Panc1 (cell line): ENCODE measurements around the gene PSG2. TPM values are rescaled to one million over a fixed set of nuclear protein-coding genes. Genes with fewer than 3 reads are reported as not detected.
"Not testable (repeated sequence)": the region's sequence is repeated elsewhere in the genome, so short reads cannot be mapped to it uniquely, and the experiment has no call there.

Experiments
- ATAC-seq: fragments of 200-7000 bp; cut with Tn5 transposase; 2 replicates; pipeline ENCODE4 v1.9.1; 2020; ENCODE audit warnings: mild to moderate bottlenecking, moderate library complexity
- Bru-seq: library from RNA; stranded (reverse); fragments of 400-500 nt; gene quantifications from one replicate; lab custom pipeline; 2021; lab: Mats Ljungman, UMichigan
- BruChase-seq, 2 experiments: library from RNA; stranded (reverse); fragments of 400-500 nt; gene quantifications; one replicate each; lab custom pipeline; 2021; lab: Mats Ljungman, UMichigan
- BruUV-seq: library from RNA; stranded (reverse); fragments of 400-500 nt; replicated peaks from 2 replicates; lab custom pipeline; 2021; lab: Mats Ljungman, UMichigan
- CTCF ChIA-PET: fragments of 300-600 bp; sonication (Branson Sonifier 250); formaldehyde crosslinking; loops from one replicate; lab custom pipeline; 2022; ENCODE audit warnings: antibody characterized with exemption; lab: Charles Lee
- POLR2A ChIA-PET: fragments of 300-600 bp; sonication (Branson Sonifier 250); formaldehyde crosslinking; loops from one replicate; lab custom pipeline; 2022; ENCODE audit warnings: antibody characterized with exemption; lab: Charles Lee
- DNase-seq: peaks from one replicate; pipeline ENCODE4 v3.0.0-alpha.2; 2010; ENCODE audit warnings: low read depth, low spot score
- H3K27ac ChIP-seq: 2 replicates; pipeline ENCODE4 v1.5.1; 2011; ENCODE audit warnings: mild to moderate bottlenecking, low read length, inconsistent platforms
- H3K27me3 ChIP-seq: fragments of 200-500 bp; sonication (Bioruptor generic); 2 replicates; pipeline ENCODE4 v1.6.0; 2014; ENCODE audit warnings: low read length, inconsistent platforms; ENCODE audit not compliant: control insufficient read depth, insufficient read depth
- H3K36me3 ChIP-seq: fragments of 200-500 bp; sonication (Bioruptor generic); 2 replicates; pipeline ENCODE4 v1.5.1; 2014; ENCODE audit warnings: inconsistent platforms, mild to moderate bottlenecking, low read length, moderate library complexity; ENCODE audit not compliant: control insufficient read depth, insufficient read depth
- H3K4me1 ChIP-seq: 2 replicates; pipeline ENCODE4 v1.5.1; 2011; ENCODE audit warnings: inconsistent platforms, mild to moderate bottlenecking, low read length, moderate library complexity; ENCODE audit not compliant: control insufficient read depth, insufficient read depth
- H3K4me3 ChIP-seq, 2 experiments: 2 replicates each; pipeline ENCODE4 v1.5.1; 2011 to 2012; ENCODE audit warnings: low read depth in 2 of 2, low read length in 2 of 2, mild to moderate bottlenecking in 2 of 2, inconsistent platforms in 1 of 2, moderate library complexity in 1 of 2
- H3K9me3 ChIP-seq: fragments of 200-500 bp; sonication (Bioruptor generic); 2 replicates; pipeline ENCODE4 v1.5.1; 2014; ENCODE audit warnings: low read depth, mild to moderate bottlenecking, inconsistent platforms, low read length, moderate library complexity; ENCODE audit not compliant: control insufficient read depth, insufficient read depth
- SIN3A ChIP-seq: IDR thresholded peaks from 2 replicates; pipeline ENCODE4 v1.6.1; 2012; ENCODE audit warnings: low read depth, mild to moderate bottlenecking, low read length, moderate library complexity, borderline replicate concordance; ENCODE audit not compliant: insufficient read depth
- TCF7L2 ChIP-seq: IDR thresholded peaks from 2 replicates; pipeline ENCODE4 v1.6.1; 2011; ENCODE audit warnings: mild to moderate bottlenecking, low read depth, low read length, inconsistent platforms
- in situ Hi-C: cut with HindIII; loops from 2 replicates; pipeline ENCODE4 v1.10.0; 2016; ENCODE audit warnings: low sequenced_read_pairs, low pct_unique_long_range_greater_than_20kb
- intact Hi-C: fragments of 100-400 bp; cut with micrococcal nuclease; formaldehyde crosslinking; loops from one replicate; pipeline ENCODE4 v1.10.0; 2022; ENCODE audit not compliant: unreplicated experiment
- long read RNA-seq: library from polyadenylated mRNA; unstranded; transcript quantifications from one replicate; pipeline ENCODE4 v2.0.0, GENCODE V29; 2021; ENCODE audit not compliant: unreplicated experiment
- polyA plus RNA-seq: library from polyadenylated mRNA; unstranded; fragments of >200 nt; gene quantifications from one replicate; pipeline ENCODE4 v1.2.1, GENCODE V29; 2012; ENCODE audit warnings: missing spikeins; ENCODE audit not compliant: insufficient read length
- total RNA-seq: library from RNA; stranded (reverse); gene quantifications from one replicate; pipeline ENCODE4 v1.2.1, GENCODE V29; 2021; ENCODE audit not compliant: unreplicated experiment
- TF ChIP-seq, protein P1 (sequence below), 2 experiments: IDR thresholded peaks; 2 replicates each; pipeline ENCODE4 v1.6.1; 2011 to 2012; ENCODE audit warnings: low read depth in 2 of 2, control low read depth in 1 of 2, low read length in 1 of 2, mild to moderate bottlenecking in 1 of 2, moderate library complexity in 1 of 2; ENCODE audit not compliant: insufficient read depth in 1 of 2
- TF ChIP-seq, protein P2 (sequence below): fragments of 450-650 bp; IDR thresholded peaks from 2 replicates; pipeline ENCODE4 v1.5.1; 2017; ENCODE audit warnings: mild to moderate bottlenecking

PSG2 gene
- total RNA-seq (not detected), Bru-seq, nascent RNA (not detected), BruChase-seq, experiment 1, labeled RNA remaining after a 2-hour chase (not detected), BruChase-seq, experiment 2, labeled RNA remaining after a 6-hour chase (not detected)
- not detected for polyA plus RNA-seq
- long read RNA-seq, result 0 reads

DNA sequence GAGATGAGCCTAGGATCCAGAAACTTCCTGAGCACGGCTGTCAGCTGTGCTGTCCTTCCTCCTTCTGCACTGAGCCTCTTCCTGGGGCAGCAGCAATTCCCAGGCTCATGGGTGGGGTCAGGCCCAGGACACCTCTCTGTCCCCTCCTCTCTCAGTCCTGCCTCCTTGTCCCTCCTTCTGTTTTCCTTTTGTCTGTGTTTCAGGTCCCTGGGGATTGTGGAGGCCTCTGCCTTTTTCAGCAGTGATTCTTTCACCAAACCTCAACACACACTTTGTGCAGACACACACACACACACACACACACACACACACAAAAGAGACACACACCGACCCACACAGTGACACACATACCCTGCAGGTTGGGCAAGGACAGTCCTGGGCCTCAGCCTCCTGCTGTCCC, at the start of gene PSG2:
TSS of gene PSG2 (minus strand) at position 101 of the 400 bp plus-strand sequence. CDS start 132 bp downstream, outside the sequence.
- H3K27ac ChIP-seq, CTCF ChIA-PET, DNase-seq, H3K4me3 ChIP-seq, H3K9me3 ChIP-seq, H3K27me3 ChIP-seq, H3K36me3 ChIP-seq, BruUV-seq, in situ Hi-C loops, H3K4me1 ChIP-seq, intact Hi-C loops, POLR2A ChIA-PET, ATAC-seq: not testable (repeated sequence)

DNA sequence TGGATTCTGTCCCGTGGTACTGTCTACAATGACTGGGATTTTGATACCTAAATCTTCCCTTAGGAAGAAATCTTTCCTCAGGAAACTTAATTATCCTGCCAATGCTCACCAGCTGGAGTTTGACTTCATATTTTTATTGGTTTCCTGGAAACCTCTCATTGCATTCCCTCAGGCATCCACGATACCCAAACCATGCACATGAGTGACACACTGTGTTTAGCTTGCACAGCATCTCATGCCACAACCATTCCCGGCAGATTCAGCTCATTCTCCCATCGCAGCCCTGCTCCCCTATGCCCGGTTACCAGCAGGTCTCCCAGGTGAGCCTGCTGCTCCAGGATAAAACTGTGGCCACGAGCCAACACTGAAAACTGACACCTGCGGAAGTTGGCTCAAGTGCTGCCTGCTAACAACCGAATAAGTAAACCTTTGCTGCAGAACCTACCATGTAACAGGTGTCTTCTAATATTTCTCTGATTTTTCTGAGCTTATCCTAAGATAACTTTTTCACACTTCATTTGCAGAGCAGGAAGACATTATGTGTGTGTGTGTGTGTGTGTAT, 48.9 kb upstream of the PSG2 start:
- H3K4me3 ChIP-seq, intact Hi-C loops, BruUV-seq, in situ Hi-C loops, DNase-seq, H3K36me3 ChIP-seq, H3K27me3 ChIP-seq, POLR2A ChIA-PET, ATAC-seq, H3K27ac ChIP-seq, H3K4me1 ChIP-seq, H3K9me3 ChIP-seq: not testable (repeated sequence)
- CTCF ChIA-PET, result interaction anchor here (0.7 kb wide), 1 partner anchor 29 kb away, joined by 3 read pairs; no protein-coding TSS in a partner anchor

DNA sequence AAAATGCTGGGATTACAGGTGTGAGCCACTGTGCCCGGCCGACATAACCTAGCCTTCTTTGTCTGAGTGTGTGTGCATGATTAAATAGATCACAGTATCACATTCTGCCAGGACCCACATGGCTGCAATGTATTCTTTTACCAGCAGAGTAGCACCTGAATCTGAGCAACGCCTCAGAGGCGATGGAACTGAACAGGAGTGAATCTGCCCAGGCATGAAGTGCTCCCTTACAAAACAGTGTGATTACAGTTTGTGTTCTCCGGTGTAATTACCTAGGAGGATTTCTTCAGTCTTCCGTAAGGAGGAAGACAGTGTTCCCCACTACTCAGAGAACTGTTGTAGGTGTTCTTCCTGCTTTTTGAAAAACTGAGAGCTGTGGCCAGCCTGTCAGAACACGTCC, 46.7 kb upstream of the PSG2 start:
- H3K27ac ChIP-seq, in situ Hi-C loops, H3K4me3 ChIP-seq, DNase-seq, BruUV-seq, intact Hi-C loops, ATAC-seq, H3K4me1 ChIP-seq, H3K27me3 ChIP-seq, H3K36me3 ChIP-seq, CTCF ChIA-PET, H3K9me3 ChIP-seq, POLR2A ChIA-PET: not testable (repeated sequence)

DNA sequence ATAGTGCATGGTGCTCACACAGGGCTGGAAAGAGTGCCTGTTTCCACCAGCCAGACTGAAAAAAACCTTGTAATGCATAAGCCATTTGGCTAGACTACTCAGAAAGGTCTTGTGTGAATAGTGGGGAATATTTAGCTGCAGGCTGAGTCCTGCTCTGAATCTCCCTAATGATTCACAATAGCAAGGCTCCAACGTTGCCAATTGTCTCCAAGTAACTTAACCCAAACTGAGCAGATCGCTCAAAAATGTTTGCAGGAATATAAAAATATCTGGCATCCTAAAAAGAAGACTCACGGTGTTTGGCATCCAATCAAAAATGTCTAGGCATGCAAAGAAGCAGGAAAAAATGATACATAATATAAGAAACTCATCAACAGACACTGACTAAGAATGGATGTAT, 44.8 kb upstream of the PSG2 start:
- CTCF ChIA-PET, BruUV-seq: not testable (repeated sequence)

DNA sequence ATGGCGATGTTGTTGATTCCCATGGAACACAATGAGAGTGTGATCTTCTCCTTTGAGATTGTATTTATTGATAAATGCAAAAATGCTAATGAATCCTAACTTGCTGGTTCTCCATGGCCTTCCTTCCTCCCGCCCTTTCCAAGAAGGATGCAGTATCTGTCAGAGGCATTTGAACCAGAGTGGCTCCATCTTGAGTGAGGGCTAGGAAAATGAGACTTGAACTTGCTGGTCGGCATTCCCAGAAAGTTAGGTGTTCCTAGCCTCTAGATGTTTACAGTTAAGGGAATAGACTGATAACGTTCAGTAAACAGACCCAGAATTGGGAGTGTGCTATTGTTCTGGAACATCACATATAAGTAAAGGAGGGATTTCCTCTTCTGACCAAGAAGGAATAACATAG, 44.2 kb upstream of the PSG2 start:
- DNase-seq, result no peak
- in situ Hi-C loops (no loop called here), intact Hi-C loops (no loop called here)
- Histone ChIP-seq H3K4me3 (no peak overlapping the region), H3K9me3 (no peaks in the 10 kb centered on the region), H3K4me1 (no peaks in the 10 kb centered on the region), H3K27me3 (no peaks in the 10 kb centered on the region), H3K27ac (no peak overlapping the region), H3K36me3 (no peaks in the 10 kb centered on the region)
- ATAC-seq, result no peak
- TF ChIP-seq, protein P1, sequence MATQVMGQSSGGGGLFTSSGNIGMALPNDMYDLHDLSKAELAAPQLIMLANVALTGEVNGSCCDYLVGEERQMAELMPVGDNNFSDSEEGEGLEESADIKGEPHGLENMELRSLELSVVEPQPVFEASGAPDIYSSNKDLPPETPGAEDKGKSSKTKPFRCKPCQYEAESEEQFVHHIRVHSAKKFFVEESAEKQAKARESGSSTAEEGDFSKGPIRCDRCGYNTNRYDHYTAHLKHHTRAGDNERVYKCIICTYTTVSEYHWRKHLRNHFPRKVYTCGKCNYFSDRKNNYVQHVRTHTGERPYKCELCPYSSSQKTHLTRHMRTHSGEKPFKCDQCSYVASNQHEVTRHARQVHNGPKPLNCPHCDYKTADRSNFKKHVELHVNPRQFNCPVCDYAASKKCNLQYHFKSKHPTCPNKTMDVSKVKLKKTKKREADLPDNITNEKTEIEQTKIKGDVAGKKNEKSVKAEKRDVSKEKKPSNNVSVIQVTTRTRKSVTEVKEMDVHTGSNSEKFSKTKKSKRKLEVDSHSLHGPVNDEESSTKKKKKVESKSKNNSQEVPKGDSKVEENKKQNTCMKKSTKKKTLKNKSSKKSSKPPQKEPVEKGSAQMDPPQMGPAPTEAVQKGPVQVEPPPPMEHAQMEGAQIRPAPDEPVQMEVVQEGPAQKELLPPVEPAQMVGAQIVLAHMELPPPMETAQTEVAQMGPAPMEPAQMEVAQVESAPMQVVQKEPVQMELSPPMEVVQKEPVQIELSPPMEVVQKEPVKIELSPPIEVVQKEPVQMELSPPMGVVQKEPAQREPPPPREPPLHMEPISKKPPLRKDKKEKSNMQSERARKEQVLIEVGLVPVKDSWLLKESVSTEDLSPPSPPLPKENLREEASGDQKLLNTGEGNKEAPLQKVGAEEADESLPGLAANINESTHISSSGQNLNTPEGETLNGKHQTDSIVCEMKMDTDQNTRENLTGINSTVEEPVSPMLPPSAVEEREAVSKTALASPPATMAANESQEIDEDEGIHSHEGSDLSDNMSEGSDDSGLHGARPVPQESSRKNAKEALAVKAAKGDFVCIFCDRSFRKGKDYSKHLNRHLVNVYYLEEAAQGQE (IDR thresholded peaks at IDR 0.05; ENCODE audit: insufficient read depth in 1 of 2, low read depth in 2 of 2, low read length in 1 of 2), result no peak
- TF ChIP-seq, protein P2, sequence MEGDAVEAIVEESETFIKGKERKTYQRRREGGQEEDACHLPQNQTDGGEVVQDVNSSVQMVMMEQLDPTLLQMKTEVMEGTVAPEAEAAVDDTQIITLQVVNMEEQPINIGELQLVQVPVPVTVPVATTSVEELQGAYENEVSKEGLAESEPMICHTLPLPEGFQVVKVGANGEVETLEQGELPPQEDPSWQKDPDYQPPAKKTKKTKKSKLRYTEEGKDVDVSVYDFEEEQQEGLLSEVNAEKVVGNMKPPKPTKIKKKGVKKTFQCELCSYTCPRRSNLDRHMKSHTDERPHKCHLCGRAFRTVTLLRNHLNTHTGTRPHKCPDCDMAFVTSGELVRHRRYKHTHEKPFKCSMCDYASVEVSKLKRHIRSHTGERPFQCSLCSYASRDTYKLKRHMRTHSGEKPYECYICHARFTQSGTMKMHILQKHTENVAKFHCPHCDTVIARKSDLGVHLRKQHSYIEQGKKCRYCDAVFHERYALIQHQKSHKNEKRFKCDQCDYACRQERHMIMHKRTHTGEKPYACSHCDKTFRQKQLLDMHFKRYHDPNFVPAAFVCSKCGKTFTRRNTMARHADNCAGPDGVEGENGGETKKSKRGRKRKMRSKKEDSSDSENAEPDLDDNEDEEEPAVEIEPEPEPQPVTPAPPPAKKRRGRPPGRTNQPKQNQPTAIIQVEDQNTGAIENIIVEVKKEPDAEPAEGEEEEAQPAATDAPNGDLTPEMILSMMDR, result no peak
- TF ChIP-seq TCF7L2 (no peak), SIN3A (no peak)
- ChIA-PET POLR2A (no interaction called here), CTCF (no interaction called here)
- BruUV-seq, result no TSS peak

More for the DNA sequence above, 44.8 kb upstream of the PSG2 start:
- H3K27ac ChIP-seq, H3K9me3 ChIP-seq, intact Hi-C loops, H3K27me3 ChIP-seq, H3K4me3 ChIP-seq, ATAC-seq, H3K4me1 ChIP-seq, POLR2A ChIA-PET, DNase-seq, H3K36me3 ChIP-seq, in situ Hi-C loops: not testable (repeated sequence)
